K562 (cell line): ENCODE measurements around the gene LMTK2. TPM values are rescaled to one million over a fixed set of nuclear protein-coding genes. Genes with fewer than 3 reads are reported as not detected.
A peak's percentile ranks its signal among the peaks of the same experiment; 100 is the strongest.

Experiments used
- ATAC-seq: fragments of 200-7000 bp; cut with Tn5 transposase; 3 replicates; pipeline ENCODE4 v1.9.1; 2020; ENCODE audit warnings: moderate library complexity
- BruUV-seq: library from RNA; stranded (reverse); fragments of 400-500 nt; replicated peaks from 2 replicates; lab custom pipeline; 2021; lab: Mats Ljungman, UMichigan
- CTCF ChIA-PET: fragments of 300-600 bp; formaldehyde crosslinking; extraction: SDS; loops from one replicate; lab custom pipeline; 2021; ENCODE audit warnings: low intra/inter-chr PET ratio; lab: Yijun Ruan, JAX
- POLR2A ChIA-PET: fragments of 300-600, 350-650 bp; sonication (Branson Sonifier 250); formaldehyde crosslinking; extraction: SDS; loops from one replicate; lab custom pipeline; 2021; ENCODE audit warnings: antibody characterized with exemption, inconsistent platforms; lab: Yijun Ruan, JAX
- DNase-seq, 4 experiments: peaks; one replicate each; pipeline versions ENCODE4 v3.0.0 to v3.0.0-alpha.2; 2011 to 2018; ENCODE audit warnings: low spot score in 3 of 4, mixed read lengths in 3 of 4; ENCODE audit errors: extremely low read depth in 1 of 4
- FAIRE-seq: peaks from 2 replicates; lab custom pipeline; 2011; peaks lifted over from hg19 to GRCh38; lab: Jason Lieb, UNC
- H2AFZ ChIP-seq: 2 replicates; pipeline ENCODE4 v1.6.0; 2011; ENCODE audit warnings: low read depth, low read length, control low read depth, inconsistent platforms
- H3K27ac ChIP-seq: fragments of 200-600 bp; 3 replicates; pipeline ENCODE4 v1.8.0; 2011; ENCODE audit warnings: low read depth, mild to moderate bottlenecking, control low read depth, inconsistent platforms, low read length, moderate library complexity, mixed read lengths; ENCODE audit errors: extremely low read depth
- H3K27me3 ChIP-seq, 2 experiments: fragments of 300-600 bp in 1 of 2; 2 replicates in 1 of 2; 3 replicates in 1 of 2; pipeline versions ENCODE4 v1.6.0 to v1.8.0; 2011; ENCODE audit warnings: inconsistent platforms in 2 of 2, low read length in 2 of 2, mild to moderate bottlenecking in 1 of 2, mixed read lengths in 1 of 2, moderate library complexity in 1 of 2; ENCODE audit not compliant: control insufficient read depth in 2 of 2, insufficient read depth in 2 of 2
- H3K36me3 ChIP-seq: fragments of 300-600 bp; 3 replicates; pipeline ENCODE4 v1.8.0; 2011; ENCODE audit warnings: mild to moderate bottlenecking, low read length, inconsistent platforms; ENCODE audit not compliant: control insufficient read depth, insufficient read depth
- H3K4me1 ChIP-seq, 2 experiments: fragments of 200-600 bp in 1 of 2; replicated peaks in 1 of 2; 2 replicates in 1 of 2; 3 replicates in 1 of 2; pipeline versions ENCODE4 v1.5.1 to v1.8.0; 2011; ENCODE audit warnings: inconsistent platforms in 2 of 2, low read length in 2 of 2, mild to moderate bottlenecking in 1 of 2, mixed read lengths in 1 of 2, moderate library complexity in 1 of 2; ENCODE audit not compliant: control insufficient read depth in 2 of 2, insufficient read depth in 2 of 2
- H3K4me2 ChIP-seq: 2 replicates; pipeline ENCODE4 v1.6.1; 2011; ENCODE audit warnings: low read length, control low read depth, inconsistent platforms, mixed read lengths; ENCODE audit not compliant: insufficient read depth
- H3K4me3 ChIP-seq: fragments of 200-600 bp; sonication (generic), shearing (Covaris generic); 2 replicates; pipeline ENCODE4 v1.5.1; 2016; ENCODE audit warnings: control low read depth, inconsistent platforms
- H3K79me2 ChIP-seq: fragments of 200-600 bp; 3 replicates; pipeline ENCODE4 v1.8.0; 2011; ENCODE audit warnings: low read length, inconsistent platforms; ENCODE audit not compliant: control insufficient read depth, insufficient read depth
- H3K9ac ChIP-seq, 2 experiments: 2 replicates each; pipeline versions ENCODE4 v1.6.0 to v1.6.1; 2011; ENCODE audit warnings: low read depth in 2 of 2, low read length in 2 of 2, control low read depth in 1 of 2, inconsistent platforms in 1 of 2, mild to moderate bottlenecking in 1 of 2, mixed read lengths in 1 of 2; ENCODE audit not compliant: insufficient read depth in 1 of 2
- H3K9me1 ChIP-seq: one replicate; pipeline ENCODE4 v1.6.0; 2011; ENCODE audit warnings: inconsistent platforms, mild to moderate bottlenecking, low read length, moderate library complexity; ENCODE audit not compliant: control insufficient read depth, insufficient read depth
- H3K9me3 ChIP-seq: replicated peaks from 2 replicates; pipeline ENCODE4 v1.5.1; 2011; ENCODE audit warnings: low read depth, low read length, inconsistent platforms; ENCODE audit not compliant: control insufficient read depth, insufficient read depth
- H4K20me1 ChIP-seq: replicated peaks from 2 replicates; pipeline ENCODE4 v1.6.1; 2011; ENCODE audit warnings: low read length, inconsistent platforms, mixed read lengths; ENCODE audit not compliant: control insufficient read depth, insufficient read depth
- BMI1 ChIP-seq: fragments of 150-350 bp; IDR thresholded peaks from 2 replicates; pipeline ENCODE4 v1.6.1; 2014; ENCODE audit warnings: low read length
- CC2D1A ChIP-seq: fragments of 450-650 bp; IDR thresholded peaks from 2 replicates; pipeline ENCODE4 v1.6.1; 2017; ENCODE audit warnings: mild to moderate bottlenecking
- CHD1 ChIP-seq: fragments of 200-600 bp; sonication (generic); IDR thresholded peaks from one replicate; pipeline ENCODE4 v1.6.1; 2012; ENCODE audit warnings: mild to moderate bottlenecking, moderate library complexity, low read length, inconsistent platforms
- DACH1 ChIP-seq: fragments of 450-650 bp; IDR thresholded peaks from 2 replicates; pipeline ENCODE4 v1.6.1; 2018; ENCODE audit not compliant: partially characterized antibody
- HDAC2 ChIP-seq: fragments of 450-650 bp; IDR thresholded peaks from 2 replicates; pipeline ENCODE4 v1.6.1; 2016; ENCODE audit warnings: mild to moderate bottlenecking
- SETDB1 ChIP-seq: IDR thresholded peaks from one replicate; pipeline ENCODE4 v1.6.1; 2012; ENCODE audit warnings: low read length, control low read depth, inconsistent platforms
- SMARCC2 ChIP-seq: fragments of 450-650 bp; IDR thresholded peaks from 2 replicates; pipeline ENCODE4 v1.6.1; 2017; ENCODE audit warnings: antibody characterized with exemption, moderate library complexity, mild to moderate bottlenecking, low read depth
- ZBTB7A ChIP-seq: IDR thresholded peaks from 2 replicates; pipeline ENCODE4 v1.6.1; 2011; ENCODE audit warnings: low read depth, mild to moderate bottlenecking, low read length, moderate library complexity, borderline replicate concordance; ENCODE audit not compliant: control insufficient read depth
- ZFP1 ChIP-seq: fragments of 450-650 bp; formaldehyde crosslinking; IDR thresholded peaks from 2 replicates; pipeline ENCODE4 v1.4.0; 2020; ENCODE audit warnings: mild to moderate bottlenecking, mixed read lengths
- ZNF121 ChIP-seq: sonication (generic); formaldehyde crosslinking; conservative IDR thresholded peaks from 2 replicates; pipeline ENCODE4 v1.8.0; 2022; ENCODE audit warnings: missing genetic modification reagents
- ZNF165 ChIP-seq: fragments of 250-450 bp; sonication (Bioruptor Pico); IDR thresholded peaks from 2 replicates; pipeline ENCODE4 v1.4.0; 2020; ENCODE audit warnings: borderline replicate concordance
- ZNF384 ChIP-seq: IDR thresholded peaks from 2 replicates; pipeline ENCODE4 v1.6.1; 2012; ENCODE audit warnings: low read depth, low read length, improper control_type of control experiment
- WGBS: fragments of 100-300 bp; shearing (Covaris generic); methylation state at CpG from one replicate; pipeline ENCODE4 v1.1.6; 2016; ENCODE audit warnings: low coverage, mixed read lengths; ENCODE audit not compliant: insufficient coverage; ENCODE audit errors: missing lambda C conversion rate; 5-methylcytosine and 5-hydroxymethylcytosine counted together
- in situ Hi-C: fragments of 300-500 bp; cut with MboI; formaldehyde crosslinking; loops from 4 replicates; pipeline ENCODE4 v1.15.0; 2018; ENCODE audit warnings: inconsistent platforms, mixed read lengths
- intact Hi-C: fragments of 100-400 bp; cut with micrococcal nuclease; formaldehyde crosslinking; loops from 2 replicates; pipeline ENCODE4 v1.14.2; 2022
- polyA plus RNA-seq, 8 experiments: library from polyadenylated mRNA; depleted of rRNA in 4 of 8; stranded (reverse) in 5 of 8; unstranded in 3 of 8; fragments of >200 nt; fragmentation: Nextera tagmentation in 2 of 8; fragmentation: Illumina TruSeq in 1 of 8; extraction: Ambion mirVana in 2 of 8; extraction: Trizol in 1 of 8; gene quantifications; 2 replicates each; pipeline versions ENCODE4 v1.2.1 to v1.2.3, GENCODE V29; 2011 to 2014; ENCODE audit warnings: inconsistent platforms in 1 of 8, missing spikeins in 1 of 8
- total RNA-seq, 7 experiments: library from RNA; depleted of rRNA in 6 of 7; stranded (reverse); fragments of >200 nt in 6 of 7; fragmentation: Illumina TruSeq in 2 of 7; extraction: Trizol in 2 of 7; gene quantifications; 2 replicates each; pipeline versions ENCODE4 v1.2.1 to v1.2.3, GENCODE V29; 2011 to 2021; ENCODE audit warnings: low replicate concordance in 1 of 7

LMTK2 gene
- total and polyA plus RNA-seq, 9 of the 15 experiments (the other 6 are each of a cell fraction or from before 2014, with no cell fraction given): 0.78 to 16.4 (median 6.3) TPM

DNA sequence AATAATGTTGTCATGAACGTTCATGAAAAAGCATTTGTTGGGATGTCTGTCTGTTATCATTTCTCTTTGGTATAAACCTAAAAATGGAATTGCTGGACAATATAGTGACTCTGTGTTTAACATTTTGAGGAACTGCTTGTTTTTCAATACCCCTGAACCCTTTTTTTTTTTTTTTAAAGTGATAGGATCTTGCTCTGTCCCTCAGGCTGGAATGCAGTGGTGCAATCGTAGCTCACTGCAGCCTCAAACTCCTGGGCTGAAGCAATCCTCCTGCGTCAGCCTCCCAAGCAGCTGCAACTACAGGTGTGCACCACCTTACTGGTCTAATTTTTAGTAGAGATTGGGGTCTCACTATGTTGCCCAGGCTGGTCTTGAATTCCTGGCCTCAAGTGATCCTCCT is 15.1 kb upstream of the LMTK2 start:
- peak; percentile 6 for FAIRE-seq
- no peak overlapping the region for H3K4me3 ChIP-seq
- H3K4me1 ChIP-seq: no peaks in the 10 kb centered on the region
- CTCF ChIA-PET: no interaction called here
- no peak overlapping the region for H3K9ac ChIP-seq
- no peak overlapping the region for H3K4me2 ChIP-seq
- in situ Hi-C loops (no loop called here), intact Hi-C loops (no loop called here)
- BruUV-seq: no TSS peak
- WGBS: 2% methylated on average over 3 of the region's 3 CpGs
- no peak overlapping the region for H2AFZ ChIP-seq
- no peak overlapping the region for H3K27ac ChIP-seq
- no peaks in the 10 kb centered on the region for H4K20me1 ChIP-seq
- no peaks in the 10 kb centered on the region for H3K79me2 ChIP-seq
- DNase-seq: no peak
- no peaks in the 10 kb centered on the region; the same call in 1 of the 2 replicates for H3K9me3 ChIP-seq
- ATAC-seq: no peak
- TF ChIP-seq BMI1 (no peak), SETDB1 (no peak), ZNF384 (peak; percentile 55), ZFP1 (CRISPR knock-in tag) (no peak), ZNF121 (peak; percentile 44), DACH1 (no peak), ZBTB7A (no peak), CHD1 (no peak), SMARCC2 (no peak), CC2D1A (no peak), HDAC2 (no peak), ZNF165 (no peak)
- H3K36me3 ChIP-seq: no peaks in the 10 kb centered on the region
- H3K27me3 ChIP-seq: peaks cover 13 to 17% of the 10 kb centered on the region in 2 experiments
- H3K9me1 ChIP-seq: no peaks in the 10 kb centered on the region
- POLR2A ChIA-PET: interaction anchor here (0.5 kb wide), 1 partner anchor 20 kb away, joined by 4 read pairs; no protein-coding TSS in a partner anchor
